Stimulated activated CD8-positive, alpha-beta memory T cell treated with anti-CD3 and anti-CD28 coated beads, Interleukin-7, amount 100 ng/mL, for 24 hours (primary cell): ENCODE measurements around the gene CTTNBP2NL.
A peak's percentile ranks its signal among the peaks of the same experiment; 100 is the strongest.

Source experiments
- DNase-seq: peaks from one replicate; pipeline ENCODE4 v3.0.0-alpha.2; 2020; ENCODE audit warnings: low read depth

Gene CTTNBP2NL

GRCh38 chr1:112395821-112396652 lies at the start of gene CTTNBP2NL:
CTTNBP2NL (plus strand) TSS chr1:112396214; CDS start chr1:112416166, 19,952 bp downstream.
- peak; percentile 62 for DNase-seq

- no peak for DNase-seq
Measured at GRCh38 chr1:112346801-112347350, 49.1 kb upstream of the CTTNBP2NL start.

GRCh38 chr1:112356765-112357164 lies 39.2 kb upstream of the CTTNBP2NL start:
- no peak for DNase-seq

- no peak for DNase-seq
Measured at GRCh38 chr1:112357467-112357866, 38.5 kb upstream of the CTTNBP2NL start.

GRCh38 chr1:112358061-112358770 lies 37.8 kb upstream of the CTTNBP2NL start:
- no peak for DNase-seq

GRCh38 chr1:112358798-112359408 lies 37.1 kb upstream of the CTTNBP2NL start:
- peak; percentile 4 for DNase-seq

- DNase-seq, result no peak
Measured at GRCh38 chr1:112359961-112360767, 35.9 kb upstream of the CTTNBP2NL start.

GRCh38 chr1:112363636-112364035 lies 32.4 kb upstream of the CTTNBP2NL start:
- DNase-seq, result no peak

GRCh38 chr1:112368198-112368597 lies 27.8 kb upstream of the CTTNBP2NL start:
- DNase-seq, result no peak

- peak; percentile 81 for DNase-seq
Measured at GRCh38 chr1:112369392-112370285, 26.4 kb upstream of the CTTNBP2NL start.

- DNase-seq, result no peak
Measured at GRCh38 chr1:112370996-112371395, 25.0 kb upstream of the CTTNBP2NL start.

- DNase-seq, result no peak
Measured at GRCh38 chr1:112371775-112372174, 24.2 kb upstream of the CTTNBP2NL start.

- DNase-seq, result no peak
Measured at GRCh38 chr1:112373806-112374205, 22.2 kb upstream of the CTTNBP2NL start.

GRCh38 chr1:112375701-112376100 lies 20.3 kb upstream of the CTTNBP2NL start:
- no peak for DNase-seq

GRCh38 chr1:112380356-112380755 lies 15.7 kb upstream of the CTTNBP2NL start:
- no peak for DNase-seq

GRCh38 chr1:112381324-112382076 lies 14.5 kb upstream of the CTTNBP2NL start:
- DNase-seq, result no peak

- no peak for DNase-seq
Measured at GRCh38 chr1:112383759-112384370, 12.1 kb upstream of the CTTNBP2NL start.

GRCh38 chr1:112386024-112386723 lies 9.8 kb upstream of the CTTNBP2NL start:
- no peak for DNase-seq
